GM23338 (cell line): Measurements from ENCODE around the gene WDR87.

Experiments
- EZH2 ChIP-seq: fragments of 200-600 bp; sonication (generic); IDR thresholded peaks from one replicate; pipeline ENCODE4 v1.8.0; 2017; ENCODE audit warnings: antibody characterized with exemption, mild to moderate bottlenecking, low read depth; ENCODE audit not compliant: unreplicated experiment
- EZH2phosphoT487 ChIP-seq: fragments of 200-600 bp; sonication (generic); IDR thresholded peaks from one replicate; pipeline ENCODE4 v1.8.1; 2018; ENCODE audit warnings: antibody characterized with exemption; ENCODE audit not compliant: unreplicated experiment
- JUNB ChIP-seq: IDR thresholded peaks from one replicate; pipeline ENCODE4 v1.6.1; 2016; ENCODE audit warnings: antibody characterized with exemption; ENCODE audit not compliant: unreplicated experiment
- POLR2AphosphoS5 ChIP-seq: IDR thresholded peaks from 2 replicates; pipeline ENCODE4 v1.6.1; 2016; ENCODE audit warnings: antibody characterized with exemption, low read depth
- REST ChIP-seq: IDR thresholded peaks from one replicate; pipeline ENCODE4 v1.6.1; 2018; ENCODE audit warnings: antibody characterized with exemption; ENCODE audit not compliant: unreplicated experiment
- STAT1 ChIP-seq: IDR thresholded peaks from one replicate; pipeline ENCODE4 v1.6.1; 2016; ENCODE audit warnings: antibody characterized with exemption; ENCODE audit not compliant: unreplicated experiment
- TF ChIP-seq, protein P1 (sequence below), 2 experiments: fragments of 200-600 bp in 1 of 2; sonication (generic) in 1 of 2; conservative IDR thresholded peaks; 2 replicates each; pipeline versions ENCODE4 v1.5.1 to v1.6.1; 2016 to 2017; ENCODE audit warnings: antibody characterized with exemption in 2 of 2, low read depth in 2 of 2, mild to moderate bottlenecking in 2 of 2, moderate library complexity in 1 of 2
- TF ChIP-seq, protein P2 (sequence below): IDR thresholded peaks from 2 replicates; pipeline ENCODE4 v1.6.1; 2016; ENCODE audit warnings: antibody characterized with exemption

DNA sequence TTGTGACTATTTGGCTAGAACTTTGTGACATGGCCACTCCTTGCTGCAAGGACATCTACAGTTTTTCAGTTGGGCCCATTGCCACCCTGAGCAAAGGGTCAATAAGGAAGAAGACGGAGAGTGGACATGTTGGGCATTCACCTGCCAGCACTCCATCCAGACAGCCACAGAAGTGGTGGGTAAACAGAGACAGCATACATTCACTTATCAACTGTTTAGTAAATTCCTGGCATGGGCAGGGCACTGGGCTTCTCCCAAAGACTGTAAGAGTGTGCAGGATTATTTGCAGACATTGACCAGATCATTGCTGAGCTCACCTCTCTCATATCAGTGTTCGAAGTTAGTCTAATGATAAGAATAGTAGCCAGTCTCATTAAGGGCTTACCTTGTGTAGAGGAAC, 29.8 kb upstream of the WDR87 start:
- TF ChIP-seq, protein P1, sequence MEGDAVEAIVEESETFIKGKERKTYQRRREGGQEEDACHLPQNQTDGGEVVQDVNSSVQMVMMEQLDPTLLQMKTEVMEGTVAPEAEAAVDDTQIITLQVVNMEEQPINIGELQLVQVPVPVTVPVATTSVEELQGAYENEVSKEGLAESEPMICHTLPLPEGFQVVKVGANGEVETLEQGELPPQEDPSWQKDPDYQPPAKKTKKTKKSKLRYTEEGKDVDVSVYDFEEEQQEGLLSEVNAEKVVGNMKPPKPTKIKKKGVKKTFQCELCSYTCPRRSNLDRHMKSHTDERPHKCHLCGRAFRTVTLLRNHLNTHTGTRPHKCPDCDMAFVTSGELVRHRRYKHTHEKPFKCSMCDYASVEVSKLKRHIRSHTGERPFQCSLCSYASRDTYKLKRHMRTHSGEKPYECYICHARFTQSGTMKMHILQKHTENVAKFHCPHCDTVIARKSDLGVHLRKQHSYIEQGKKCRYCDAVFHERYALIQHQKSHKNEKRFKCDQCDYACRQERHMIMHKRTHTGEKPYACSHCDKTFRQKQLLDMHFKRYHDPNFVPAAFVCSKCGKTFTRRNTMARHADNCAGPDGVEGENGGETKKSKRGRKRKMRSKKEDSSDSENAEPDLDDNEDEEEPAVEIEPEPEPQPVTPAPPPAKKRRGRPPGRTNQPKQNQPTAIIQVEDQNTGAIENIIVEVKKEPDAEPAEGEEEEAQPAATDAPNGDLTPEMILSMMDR (conservative IDR thresholded peaks at IDR 0.05; ENCODE audit: low read depth in 2 of 2), result no peak
- TF ChIP-seq JUNB (no peak), REST (no peak), EZH2 (no peak), POLR2AphosphoS5 (no peak), EZH2phosphoT487 (no peak), STAT1 (no peak)
- TF ChIP-seq, protein P2, sequence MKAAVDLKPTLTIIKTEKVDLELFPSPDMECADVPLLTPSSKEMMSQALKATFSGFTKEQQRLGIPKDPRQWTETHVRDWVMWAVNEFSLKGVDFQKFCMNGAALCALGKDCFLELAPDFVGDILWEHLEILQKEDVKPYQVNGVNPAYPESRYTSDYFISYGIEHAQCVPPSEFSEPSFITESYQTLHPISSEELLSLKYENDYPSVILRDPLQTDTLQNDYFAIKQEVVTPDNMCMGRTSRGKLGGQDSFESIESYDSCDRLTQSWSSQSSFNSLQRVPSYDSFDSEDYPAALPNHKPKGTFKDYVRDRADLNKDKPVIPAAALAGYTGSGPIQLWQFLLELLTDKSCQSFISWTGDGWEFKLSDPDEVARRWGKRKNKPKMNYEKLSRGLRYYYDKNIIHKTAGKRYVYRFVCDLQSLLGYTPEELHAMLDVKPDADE, result no peak
